ENCODE measurements around the gene HRH3. TPM values are rescaled to one million over a fixed set of nuclear protein-coding genes. Genes with fewer than 3 reads are reported as not detected.

HRH3 gene
- total RNA-seq, 1 experiment from 2014 or later: 1.8 TPM

- H3T11ph ChIP-seq (ENCODE audit: low read length): no peak overlapping the region
- H3K4me1 ChIP-seq (ENCODE audit: insufficient read depth, low read length): no peaks in the 10 kb centered on the region; the same call in 1 of the 2 replicates
- no peak overlapping the region for H3K56ac ChIP-seq (ENCODE audit: insufficient read length, low read depth, low read length)
- no peak for DNase-seq
- no peaks in the 10 kb centered on the region for H3K79me1 ChIP-seq (ENCODE audit: insufficient read depth, low read depth, low read length, poor library complexity, severe bottlenecking)
- Mint-ChIP-seq H3K9me3 (no peaks in the 10 kb centered on the region), H3K4me1 (peaks cover 8% of the 10 kb centered on the region in 2 experiments), H3K36me3 (ENCODE audit: insufficient read depth in 1 of 3, low read depth in 3 of 3) (peaks cover 9 to 40% (median 22%) of the 10 kb centered on the region in 3 experiments), H3K4me3 (peak overlapping the region in 1 of 2 experiments; percentile 41; a peak in 1 of 5 replicates), H3K27ac (no peak overlapping the region), H3K27me3 (ENCODE audit: low read depth) (no peaks in the 10 kb centered on the region; the same call in 1 of the 2 replicates)
- WGBS (ENCODE audit: extremely low coverage, insufficient read length, low lambda C conversion rate): no CpG with 5 or more reads among the region's 19 CpGs
- no peak overlapping the region for H2BK120ac ChIP-seq (ENCODE audit: low read depth, low read length, poor library complexity, severe bottlenecking)
- no peak overlapping the region for H3K9ac ChIP-seq (ENCODE audit: extremely low read depth, insufficient read length, low read length)
- no peak overlapping the region for H3K14ac ChIP-seq (ENCODE audit: insufficient read depth, low read length)
- peaks cover 1% of the 10 kb centered on the region; the same call in 1 of the 2 replicates for H3K79me2 ChIP-seq (ENCODE audit: insufficient read depth, low read length)
- no peak overlapping the region for H2AFZ ChIP-seq (ENCODE audit: low read length)
- H3K23me2 ChIP-seq (ENCODE audit: insufficient read length, low read depth, low read length, poor library complexity, severe bottlenecking): peaks cover 2% of the 10 kb centered on the region
- no peak overlapping the region for H2BK12ac ChIP-seq (ENCODE audit: insufficient read length, low read depth, low read length)
- no peak overlapping the region for H3K23ac ChIP-seq (ENCODE audit: insufficient read length, low read depth, low read length)
- no peak overlapping the region for H3K4me2 ChIP-seq (ENCODE audit: insufficient read depth, insufficient read length, low read length)
- no peak overlapping the region for H3K4ac ChIP-seq (ENCODE audit: low read depth, low read length)
- H2BK5ac ChIP-seq (ENCODE audit: insufficient read length, low read length): no peak overlapping the region
- H2BK20ac ChIP-seq (ENCODE audit: low read depth, low read length, poor library complexity, severe bottlenecking): no peak overlapping the region
- no peaks in the 10 kb centered on the region for H3K9me3 ChIP-seq (ENCODE audit: control insufficient read depth, low read depth, low read length)
- no peak for TF ChIP-seq CTCF (conservative IDR thresholded peaks at IDR 0.05)
- H3K27me3 ChIP-seq (ENCODE audit: insufficient read depth, low read length): no peaks in the 10 kb centered on the region
- no peak overlapping the region for H2AK5ac ChIP-seq (ENCODE audit: insufficient read length, low read length)
- H3K18ac ChIP-seq (ENCODE audit: insufficient read length, low read depth, low read length): no peak overlapping the region
- no peak overlapping the region for H4K91ac ChIP-seq (ENCODE audit: insufficient read length, low read depth, low read length)
- H4K5ac ChIP-seq (ENCODE audit: insufficient read length, low read depth, low read length): no peak overlapping the region
- no peak overlapping the region for H2BK15ac ChIP-seq (ENCODE audit: low read depth, low read length)
- H3K27ac ChIP-seq (ENCODE audit: insufficient read length, low read depth, low read length): no peak overlapping the region
- no peak overlapping the region for H4K8ac ChIP-seq (replicated peaks; ENCODE audit: insufficient read length, low read depth, low read length)
- H4K20me1 ChIP-seq (ENCODE audit: control insufficient read depth, insufficient read depth, insufficient read length): no peaks in the 10 kb centered on the region
Measured at GRCh38 chr20:62178316-62179161, 41.5 kb downstream of the HRH3 start.
